CD4-positive, alpha-beta T cell treated with Interleukin-4 for 4 hours (primary cell): Measurements from ENCODE around the gene TSPAN3.
A peak's percentile ranks its signal among the peaks of the same experiment; 100 is the strongest.

Source experiments
- DNase-seq: peaks from one replicate; pipeline ENCODE4 v3.0.0-alpha.2; 2020

TSPAN3 gene

DNA sequence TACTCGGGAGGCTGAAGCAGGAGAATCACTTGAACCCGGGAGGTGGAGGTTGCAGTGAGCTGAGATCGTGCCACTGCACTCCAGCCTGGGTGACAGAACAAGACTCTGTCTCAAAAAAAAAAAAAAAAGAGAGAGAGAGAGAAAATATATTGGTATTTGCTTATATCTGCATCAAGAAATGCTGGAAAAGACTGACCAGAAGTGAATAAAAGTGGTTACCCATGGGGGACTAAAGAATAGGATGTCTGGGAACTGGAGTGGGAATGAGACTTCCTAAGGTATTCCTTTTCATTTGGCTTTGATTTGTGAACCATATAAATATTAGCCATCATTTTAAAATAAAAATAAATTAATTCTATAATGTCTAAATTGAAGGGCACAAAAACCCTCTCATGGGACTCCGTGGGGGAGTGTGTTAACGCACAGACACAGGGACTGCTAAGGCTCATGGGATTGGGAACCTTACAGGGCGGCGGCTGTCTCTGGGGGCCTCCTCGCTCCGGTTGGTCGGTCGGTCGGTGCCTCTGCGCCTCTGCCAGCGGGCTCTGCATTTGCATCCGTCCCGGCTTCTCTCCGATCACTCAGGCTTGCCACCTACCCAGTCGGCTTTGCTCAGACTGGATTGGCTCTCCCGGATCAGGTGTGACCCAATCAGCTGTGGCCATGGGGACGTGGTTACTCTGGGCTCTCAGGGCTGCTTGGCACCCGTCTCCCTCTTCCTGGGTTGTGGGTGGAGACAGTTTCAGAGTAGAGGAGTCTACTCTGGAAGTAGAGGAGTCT lies 12.7 kb upstream of the TSPAN3 start:
- DNase-seq, result peak; percentile 55

DNA sequence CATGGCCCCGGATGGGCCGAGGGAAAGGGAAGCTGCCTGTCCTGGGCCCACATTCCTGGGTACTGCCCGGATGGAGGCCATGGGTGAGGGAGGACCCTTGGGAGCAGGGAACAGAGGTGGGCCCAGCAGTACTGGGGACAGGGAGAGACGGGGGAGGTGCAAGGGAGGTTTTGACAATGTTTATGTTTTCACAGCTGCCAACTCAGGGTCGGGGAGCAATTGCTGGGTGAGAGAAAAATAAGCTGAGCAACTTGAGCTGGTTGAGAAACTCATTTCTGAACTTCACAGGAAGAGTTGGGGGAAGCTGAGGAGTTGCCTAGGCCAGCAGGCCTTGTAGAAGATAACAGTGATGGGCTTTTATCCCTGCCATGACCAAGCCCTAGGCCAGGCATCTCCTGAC lies 11.1 kb upstream of the TSPAN3 start:
- DNase-seq, result no peak

DNA sequence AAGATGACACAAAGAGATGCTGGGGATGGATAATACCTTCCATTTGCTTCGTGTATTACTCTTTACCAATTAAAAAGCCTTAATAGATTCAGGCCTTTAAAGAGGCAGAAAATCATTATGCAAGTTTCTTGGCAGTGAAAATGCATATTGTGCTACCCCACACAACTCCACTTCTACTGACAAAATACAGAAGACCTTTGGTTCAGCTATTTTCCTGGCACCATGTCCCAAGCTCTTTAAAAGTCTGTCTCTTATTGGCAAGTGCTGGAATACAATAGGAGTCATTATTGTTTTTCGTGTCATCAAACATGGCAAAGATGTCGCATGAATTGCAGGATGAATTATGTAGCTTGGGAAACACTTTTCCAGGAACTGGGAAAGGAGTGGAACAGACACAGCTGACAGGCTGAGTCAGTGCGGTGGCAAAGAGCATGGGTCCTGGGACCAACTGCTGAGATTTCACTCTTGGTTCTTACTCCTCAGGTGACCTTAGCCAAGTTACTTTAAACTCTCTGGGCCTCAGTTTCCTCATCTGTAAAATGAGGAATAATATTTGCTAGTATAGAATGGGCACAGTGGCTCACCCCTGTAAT lies 5.5 kb upstream of the TSPAN3 start:
- no peak for DNase-seq

DNA sequence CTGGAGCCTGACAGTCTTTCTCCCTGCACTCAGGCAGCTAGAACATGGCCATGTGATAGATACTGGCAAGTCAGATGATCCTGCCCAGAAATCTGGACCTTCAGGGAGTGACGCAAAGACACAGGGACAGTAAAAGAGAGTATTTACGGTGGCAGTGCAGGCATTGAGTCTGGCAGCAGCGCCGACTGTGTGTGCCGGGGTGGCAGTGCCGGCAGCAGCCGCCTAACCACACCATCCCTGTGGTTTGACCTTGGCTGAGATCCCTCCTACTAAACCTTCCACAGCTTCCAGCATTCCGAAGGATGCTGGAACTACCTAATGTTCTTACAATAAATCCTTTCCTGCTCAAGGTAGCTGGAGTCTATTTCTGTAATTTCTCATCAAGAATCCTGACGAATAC lies 4.6 kb upstream of the TSPAN3 start:
- no peak for DNase-seq

DNA sequence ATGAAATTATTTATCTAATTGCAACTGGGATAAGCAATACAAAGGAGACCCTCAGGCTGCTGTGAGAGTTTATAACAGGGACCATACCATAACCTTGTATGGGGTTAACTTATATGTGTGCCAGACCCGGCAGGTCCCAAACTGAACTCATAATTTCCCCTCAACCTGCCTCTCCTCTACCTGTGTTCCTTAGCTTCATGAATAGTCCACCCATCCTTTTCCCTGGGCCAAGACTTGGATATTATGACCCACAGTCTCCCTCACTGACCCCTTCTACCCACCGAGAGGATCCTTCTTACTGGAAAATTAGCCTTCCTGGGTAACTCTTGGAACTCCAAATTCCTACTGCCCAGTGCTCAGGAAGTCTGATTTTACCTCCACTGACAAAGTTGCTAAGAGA lies 3.4 kb upstream of the TSPAN3 start:
- no peak for DNase-seq

DNA sequence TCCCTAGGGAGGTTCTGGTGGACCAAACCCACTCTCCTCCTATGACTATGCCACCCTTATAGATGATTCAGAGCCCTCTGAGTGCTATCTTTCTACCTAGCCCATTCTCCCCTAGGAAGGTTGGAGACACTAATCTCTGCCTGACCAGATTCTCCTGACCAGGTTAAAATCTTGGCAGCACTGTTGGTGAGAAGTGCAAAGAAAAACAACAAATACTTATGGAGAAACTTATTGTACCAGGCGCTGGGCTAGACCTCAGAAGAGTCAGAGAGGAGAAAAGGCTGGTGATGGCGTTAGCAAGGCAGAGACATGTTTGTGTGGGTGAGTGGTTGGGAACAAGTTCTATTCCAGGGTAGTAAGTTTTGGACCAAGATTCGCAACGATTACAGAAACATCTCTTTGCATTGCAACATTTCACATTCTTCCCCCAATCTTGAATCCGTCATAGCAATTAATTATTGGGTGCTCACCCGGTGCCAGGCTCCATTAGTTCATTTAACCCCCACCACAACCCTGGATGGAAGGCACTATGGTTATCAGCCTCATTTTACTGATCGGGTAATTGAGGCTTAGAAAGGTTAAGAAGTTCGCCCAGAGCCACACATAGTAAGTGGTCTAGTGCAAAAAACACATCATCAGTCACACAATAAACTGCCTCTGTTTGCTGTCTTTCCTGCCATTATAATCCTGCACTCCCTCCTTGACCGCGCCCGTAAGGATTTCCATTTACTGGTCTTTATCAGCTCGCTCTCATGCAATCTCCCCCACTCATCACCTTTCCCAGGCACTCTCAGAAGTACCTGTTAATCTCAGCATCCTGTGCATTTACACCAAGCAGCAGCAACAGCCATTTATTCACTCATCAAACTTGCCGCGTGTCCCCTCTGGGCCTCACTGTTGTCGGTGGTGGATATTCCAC lies 655 bp upstream of the TSPAN3 start:
- no peak for DNase-seq

DNA sequence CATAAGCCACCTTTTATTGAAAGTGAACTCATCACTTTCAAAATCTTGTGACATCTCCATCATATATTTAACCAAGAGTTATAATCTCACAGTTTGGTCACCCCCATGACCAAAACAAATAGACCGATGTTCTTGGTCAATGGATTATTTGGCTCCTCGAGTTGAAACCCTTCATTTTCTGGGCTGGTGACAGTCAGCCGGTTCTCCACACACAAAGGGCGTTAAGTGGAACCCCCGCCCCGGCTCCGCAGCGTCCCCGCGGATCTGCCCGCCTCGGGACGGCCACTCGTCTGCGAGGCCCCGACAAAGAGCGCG lies 772 bp downstream of the TSPAN3 start:
- DNase-seq, result no peak

DNA sequence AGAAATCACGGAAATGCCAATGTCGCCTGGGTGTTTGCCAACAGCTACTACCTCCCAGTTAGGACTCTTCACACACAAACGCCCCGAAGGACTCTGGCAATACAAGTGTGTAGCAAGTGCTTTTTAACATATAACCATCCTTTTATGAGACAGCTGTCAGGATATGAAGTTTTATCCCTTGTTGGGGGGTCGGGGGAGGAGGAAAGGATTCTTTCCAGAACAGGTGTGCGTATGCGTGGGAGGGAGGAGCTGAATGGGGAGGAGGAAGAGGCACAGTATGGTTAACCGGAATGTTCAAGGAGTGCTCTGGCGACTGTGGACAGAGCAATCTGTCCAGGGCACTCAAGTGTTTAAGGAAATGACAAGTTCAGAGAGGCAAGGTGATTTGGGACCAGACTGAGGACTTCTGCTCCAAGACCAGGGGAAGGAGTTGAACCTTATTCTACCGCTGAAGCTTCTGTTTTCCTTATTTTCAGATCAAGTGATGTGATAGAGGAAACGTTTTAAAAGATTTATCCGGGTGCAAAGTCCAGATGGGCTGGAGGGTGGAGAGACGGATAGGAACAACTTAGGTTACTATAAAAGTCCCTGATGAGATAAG lies 1.3 kb downstream of the TSPAN3 start:
- no peak for DNase-seq

DNA sequence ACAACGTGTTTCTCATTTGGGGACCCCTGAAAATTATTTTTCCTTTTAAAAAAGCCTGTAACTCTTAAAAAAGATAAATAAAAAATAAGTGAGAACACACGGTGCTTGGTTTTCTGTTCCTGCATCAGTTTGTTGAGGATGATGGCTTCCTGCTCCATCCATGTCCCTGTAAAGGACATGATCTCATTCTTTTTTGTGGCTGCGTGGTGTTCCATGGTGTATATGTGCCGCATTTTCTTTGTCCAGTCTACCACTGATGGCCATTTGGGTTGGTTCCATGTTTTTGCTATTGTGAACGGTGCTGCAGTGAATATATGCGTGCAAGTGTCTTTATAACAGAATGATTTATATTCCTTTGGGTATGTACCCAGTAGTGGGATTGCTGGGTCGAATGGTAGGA lies 2.3 kb downstream of the TSPAN3 start:
- DNase-seq, result no peak

DNA sequence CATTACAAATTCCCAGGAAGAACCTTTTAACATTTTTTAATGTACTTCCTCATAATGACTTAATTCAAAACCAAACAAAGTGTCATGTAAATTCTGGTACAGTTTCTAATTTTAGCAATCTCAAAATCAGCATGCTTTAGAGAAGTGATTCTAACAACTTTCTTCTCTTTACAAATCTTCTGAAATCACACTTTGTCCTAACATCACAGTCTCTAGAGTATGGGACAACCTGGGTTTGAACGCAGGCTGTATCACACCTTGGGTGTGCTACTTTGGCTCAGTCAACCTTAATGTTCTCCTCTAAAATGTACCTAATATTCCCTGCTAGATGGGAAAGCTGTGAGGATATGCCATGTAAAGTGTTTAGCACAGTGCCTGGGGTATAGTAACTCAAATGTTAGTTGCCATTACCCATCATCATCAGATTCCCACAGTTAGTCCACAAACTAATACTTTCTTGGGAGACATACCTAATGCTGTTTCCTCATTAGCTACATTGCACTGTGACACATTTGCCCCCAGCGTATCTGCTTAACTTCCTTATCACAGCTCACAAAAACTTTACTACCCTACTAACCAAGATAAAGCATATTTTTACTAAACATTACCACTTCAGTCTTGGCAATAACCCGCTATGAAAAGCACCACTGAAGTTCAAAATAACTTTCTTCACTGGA lies 3.1 kb downstream of the TSPAN3 start:
- no peak for DNase-seq

DNA sequence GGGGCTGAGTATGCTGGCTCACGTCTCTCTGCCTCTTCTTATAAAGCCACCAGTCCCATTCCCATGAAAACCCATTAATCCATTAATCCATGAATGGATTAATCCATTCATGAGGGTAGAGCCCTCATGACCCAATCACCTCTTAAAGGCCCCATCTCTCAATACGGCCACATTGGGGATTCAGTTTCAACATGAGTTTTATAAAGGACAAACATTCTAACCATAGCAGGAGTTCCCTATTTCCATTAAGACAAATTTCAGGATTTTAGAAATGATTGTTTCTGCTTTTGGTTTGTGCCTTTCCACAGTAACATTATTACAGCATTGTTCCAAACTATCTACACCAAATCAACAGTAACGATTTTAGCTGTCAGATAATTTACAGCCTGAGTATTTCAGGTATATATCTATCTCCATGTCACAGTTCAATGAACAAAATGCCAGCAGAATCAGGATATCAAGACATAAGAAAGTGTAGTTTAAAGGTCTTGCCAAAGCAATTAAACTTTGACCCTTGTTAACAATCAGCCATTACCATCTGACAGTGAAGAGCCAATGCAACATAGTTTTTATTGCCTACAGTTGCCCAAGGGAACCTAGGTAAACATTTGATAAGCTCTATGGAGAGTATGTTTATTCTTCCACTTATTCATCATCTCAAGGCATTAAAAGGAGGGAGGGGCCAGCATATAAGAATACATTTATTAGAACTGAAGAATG lies 3.8 kb downstream of the TSPAN3 start:
- DNase-seq, result no peak

DNA sequence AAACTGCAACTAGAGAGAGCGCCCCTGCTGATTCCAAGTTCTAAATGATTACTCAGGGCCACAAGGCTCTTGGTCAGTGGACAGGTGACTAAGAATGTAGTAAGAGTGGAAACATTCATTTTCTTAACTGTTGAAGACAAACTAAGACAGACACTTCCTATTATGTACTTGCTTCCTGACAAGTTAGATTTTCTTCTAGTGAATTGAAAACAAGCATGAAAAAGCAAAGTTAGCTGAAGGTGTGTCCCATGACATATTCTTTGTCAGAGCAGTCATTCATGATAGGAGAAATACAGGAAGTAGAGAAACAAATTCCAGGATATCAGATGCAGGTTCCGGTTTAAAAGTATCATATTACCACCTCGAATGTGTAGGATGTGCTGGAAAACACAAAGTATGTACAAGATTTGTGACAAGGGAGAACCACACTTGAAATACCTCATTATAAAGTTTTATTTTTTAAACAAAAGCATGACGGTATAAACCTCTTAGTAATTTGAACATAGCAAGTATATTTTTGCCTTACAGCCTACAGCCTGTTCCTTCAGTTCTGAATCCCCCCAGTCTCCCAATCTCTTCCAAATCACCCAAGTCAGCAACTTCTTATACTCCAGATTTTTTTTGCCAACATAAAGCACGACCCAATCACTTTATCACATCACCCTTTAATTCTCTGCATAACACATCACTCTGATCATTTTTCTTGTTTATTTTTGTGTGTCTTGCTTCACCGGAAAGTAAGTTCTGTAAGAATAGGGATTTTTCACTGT lies 6.2 kb downstream of the TSPAN3 start:
- no peak for DNase-seq

DNA sequence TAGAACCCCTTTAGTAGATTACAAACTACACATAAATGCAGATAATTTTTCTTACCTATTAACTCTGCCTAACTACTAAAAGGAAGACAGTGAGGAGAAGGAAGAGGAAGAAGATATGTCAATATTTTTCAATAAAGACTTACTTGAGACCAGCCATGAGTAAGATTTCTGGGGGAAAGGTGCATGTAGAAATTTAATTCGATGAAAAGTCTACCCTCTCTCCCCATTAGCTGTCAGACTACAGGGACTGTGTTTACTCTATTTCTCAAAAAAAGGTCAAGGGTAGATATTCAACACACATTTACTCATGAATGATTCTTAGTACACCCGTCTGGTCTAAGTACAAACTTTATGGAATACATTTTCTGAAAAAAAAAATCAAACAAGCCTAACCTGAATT lies 6.8 kb downstream of the TSPAN3 start:
- DNase-seq, result no peak

DNA sequence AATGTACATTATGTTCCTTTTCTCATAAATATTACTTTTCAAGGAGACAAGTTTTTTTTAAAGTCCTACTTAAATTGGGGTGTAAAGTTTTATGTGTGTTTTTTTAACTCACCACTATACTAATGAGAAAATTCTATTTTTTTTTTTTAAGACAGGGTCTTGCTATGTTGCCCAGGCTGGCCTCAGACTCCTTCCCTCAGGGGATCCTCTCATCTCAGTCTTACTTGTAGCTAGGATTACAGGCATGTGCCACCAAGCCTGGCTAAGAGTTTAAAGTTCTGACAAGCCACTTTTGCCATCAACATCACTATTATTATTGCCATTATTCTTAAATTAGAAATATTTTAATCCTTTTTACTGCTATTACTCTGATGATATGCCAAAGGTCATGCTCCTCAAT lies 7.7 kb downstream of the TSPAN3 start:
- DNase-seq, result no peak

DNA sequence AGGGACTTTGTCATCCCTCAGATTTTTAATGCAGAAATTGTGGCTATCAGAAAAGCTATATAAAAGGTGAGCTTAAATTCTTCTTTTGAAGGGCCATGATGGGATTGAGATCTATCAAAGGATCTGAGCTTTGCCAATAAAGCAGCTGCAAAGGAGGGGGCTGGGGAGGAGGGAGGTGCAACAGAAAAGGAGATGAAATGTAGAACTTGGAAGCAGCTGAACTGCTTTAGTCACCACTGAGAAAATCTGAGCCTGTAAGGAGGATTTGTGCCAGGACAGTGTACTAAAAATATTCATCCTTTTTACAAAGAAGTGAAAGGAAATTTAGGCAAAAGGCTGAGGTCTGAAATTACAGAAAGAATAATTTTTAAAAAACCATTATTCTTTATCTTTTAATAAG lies 10.4 kb downstream of the TSPAN3 start:
- DNase-seq, result no peak

DNA sequence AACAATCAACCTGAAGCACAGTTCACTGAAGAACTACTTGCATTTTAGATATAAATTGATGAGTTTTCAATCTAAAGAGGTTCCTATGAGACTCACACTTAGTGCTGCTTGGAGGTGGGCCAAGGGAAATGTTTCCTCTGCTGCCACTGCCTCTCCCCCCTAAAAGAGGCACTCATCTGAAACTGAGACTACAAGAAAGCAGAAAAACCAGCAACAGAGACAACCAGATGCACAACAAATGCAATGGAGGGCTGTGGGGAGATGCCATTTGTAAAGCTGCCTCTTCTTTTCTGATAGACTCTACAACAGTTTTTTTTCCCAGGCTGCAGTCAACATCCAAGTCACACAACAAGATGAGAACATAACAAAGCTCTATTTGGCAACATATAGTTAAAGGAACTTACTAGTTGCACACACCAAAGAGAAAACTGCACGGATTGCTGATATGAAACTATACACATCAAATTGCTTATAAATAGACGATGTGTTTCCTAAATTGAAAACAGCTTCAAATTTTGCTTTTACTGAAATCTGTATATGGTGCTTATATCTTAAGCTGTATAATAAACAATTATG lies 11.0 kb downstream of the TSPAN3 start:
- DNase-seq, result no peak

DNA sequence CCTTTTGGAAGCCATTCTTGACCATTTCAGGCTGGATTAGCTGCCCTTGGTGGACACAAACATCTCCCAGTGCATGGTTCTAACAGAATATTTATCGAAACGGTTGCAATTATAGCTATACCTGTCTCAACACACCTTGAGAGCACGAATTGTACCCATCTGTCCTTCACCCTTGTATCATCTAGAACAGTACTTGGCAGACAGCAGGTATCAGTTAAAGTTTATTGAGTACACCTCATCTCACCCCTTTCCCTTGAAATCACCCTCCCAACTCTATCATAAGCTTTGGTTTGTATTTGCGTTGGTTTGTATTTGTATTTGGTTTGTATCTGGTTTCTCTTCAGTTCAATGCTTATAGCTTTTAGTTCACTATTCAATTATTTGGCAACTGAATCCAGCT lies 12.4 kb downstream of the TSPAN3 start:
- no peak for DNase-seq

DNA sequence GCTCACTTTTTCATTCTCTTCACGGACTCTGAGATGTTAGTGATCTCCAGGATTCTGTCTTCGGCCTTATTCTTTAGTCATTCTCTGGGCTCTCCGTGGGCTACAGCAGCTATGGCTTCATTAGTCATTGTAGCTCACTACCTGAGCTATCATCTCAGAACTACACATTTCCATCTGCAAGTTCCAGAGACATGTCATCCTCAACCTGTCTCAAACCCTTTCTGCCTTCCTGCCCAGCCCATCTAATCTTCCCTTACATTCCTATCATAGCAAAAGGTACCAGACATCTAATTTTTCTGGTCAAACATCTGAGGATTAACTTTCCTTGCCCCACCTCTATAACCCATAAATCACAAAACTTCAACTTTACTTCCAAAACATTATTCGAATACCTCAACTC lies 13.2 kb downstream of the TSPAN3 start:
- DNase-seq, result no peak

DNA sequence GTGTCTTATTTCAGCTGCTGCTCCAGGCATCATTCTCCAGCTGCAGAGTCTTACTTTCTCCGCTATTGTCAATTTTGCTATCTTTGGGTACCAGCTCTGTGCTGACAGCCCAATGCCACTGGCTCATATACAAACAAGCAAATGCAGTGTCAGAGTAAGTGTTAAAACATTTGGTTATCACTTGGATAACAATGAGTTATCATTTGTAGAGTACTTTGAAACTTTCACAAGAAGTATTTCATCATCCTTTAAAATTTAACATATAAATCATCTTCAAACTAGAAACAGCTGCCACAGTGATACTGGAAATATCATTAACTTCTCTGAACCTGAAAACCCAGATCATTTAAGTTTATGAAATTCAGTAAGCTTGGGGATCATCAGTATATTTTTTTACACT lies 13.8 kb downstream of the TSPAN3 start:
- no peak for DNase-seq

DNA sequence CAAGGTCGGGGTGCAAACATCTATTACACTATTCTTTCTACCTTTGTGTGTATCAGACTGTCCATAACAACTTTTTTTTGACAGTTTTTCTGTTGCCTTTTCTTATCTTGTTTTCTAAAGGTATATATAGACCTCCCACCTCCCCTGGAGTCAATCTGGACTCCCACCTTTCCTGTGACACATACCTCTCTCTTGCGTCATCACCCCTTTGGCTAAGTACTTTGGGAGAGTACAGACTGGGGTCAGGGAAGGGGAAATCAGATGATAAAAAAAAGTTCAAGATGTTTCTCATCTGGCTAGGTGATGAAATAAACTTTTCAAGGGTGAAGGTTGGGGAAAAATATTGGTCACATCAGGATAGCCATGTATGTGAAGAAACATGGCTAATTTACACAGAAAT lies 17.2 kb downstream of the TSPAN3 start:
- no peak for DNase-seq

DNA sequence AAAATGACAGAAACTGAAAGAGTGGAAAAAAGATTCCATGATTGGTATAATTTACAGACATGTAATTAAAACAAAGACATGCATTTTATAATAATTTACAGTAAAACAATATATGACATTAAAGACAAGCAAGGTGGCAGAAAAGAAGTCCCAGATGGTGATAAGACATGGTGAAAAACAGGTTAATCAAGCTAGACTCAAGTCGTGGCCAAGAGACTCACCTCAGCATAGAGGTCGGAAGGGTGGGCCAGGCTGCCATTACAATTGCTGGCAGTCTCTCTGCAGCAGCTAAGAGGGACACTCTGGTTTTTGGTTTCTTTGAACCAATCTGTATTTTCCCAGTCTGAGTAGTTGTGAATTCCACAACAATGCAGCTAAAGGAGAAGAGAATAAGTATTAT lies 18.4 kb downstream of the TSPAN3 start:
- no peak for DNase-seq
